Adrenal gland (tissue), 19 donors: ENCODE data around the gene SERP2. TPM values are rescaled to one million over a fixed set of nuclear protein-coding genes. Genes with fewer than 3 reads are reported as not detected.
"Not testable (repeated sequence)": the region's sequence is repeated elsewhere in the genome, so short reads cannot be mapped to it uniquely, and the experiment has no call there.

Experiments used
- DNase-seq, 7 donors: peaks; one replicate each; pipeline ENCODE4 v3.0.0-alpha.2; 2019 to 2020
- H3K27ac ChIP-seq, 5 donors: fragments of 200-600 bp; sonication (generic) in 4 of 5; 1 replicate in 3 of 5; 2 replicates in 2 of 5; pipeline versions ENCODE4 v1.5.1 to v1.8.0; 2016 to 2020; ENCODE audit warnings: mild to moderate bottlenecking in 1 of 5
- H3K27me3 ChIP-seq: fragments of 200-600 bp; 2 replicates; pipeline ENCODE4 v1.8.0; 2021
- H3K36me3 ChIP-seq, 2 donors: fragments of 200-600 bp; replicated peaks in 1 of 2; 1 replicate in 1 of 2; 2 replicates in 1 of 2; pipeline versions ENCODE4 v1.5.1 to v1.8.0; 2018 to 2022
- H3K4me1 ChIP-seq, 2 donors: fragments of 200-600 bp; replicated peaks in 1 of 2; 1 replicate in 1 of 2; 2 replicates in 1 of 2; pipeline versions ENCODE4 v1.5.1 to v1.8.0; 2018 to 2021
- H3K4me3 ChIP-seq, 4 donors: fragments of 200-600 bp; sonication (generic) in 3 of 4; one replicate each; pipeline ENCODE4 v1.5.1; 2016 to 2018
- H3K9me3 ChIP-seq, 3 donors: fragments of 200-600 bp; sonication (generic) in 1 of 3; replicated peaks in 1 of 3; 1 replicate in 2 of 3; 2 replicates in 1 of 3; pipeline versions ENCODE4 v1.5.1 to v1.8.0; 2016 to 2021
- CTCF ChIP-seq, 6 experiments: fragments of 450-650 bp in 4 of 6; fragments of 200-600 bp in 2 of 6; sonication (generic) in 1 of 6; IDR thresholded peaks; 1 replicate in 5 of 6; 2 replicates in 1 of 6; pipeline versions ENCODE4 v1.5.1 to v1.8.0; 2016 to 2021; ENCODE audit warnings: antibody characterized with exemption in 6 of 6, mild to moderate bottlenecking in 2 of 6, moderate library complexity in 1 of 6
- POLR2A ChIP-seq, 2 donors: fragments of 450-650 bp; IDR thresholded peaks; one replicate each; pipeline ENCODE4 v1.6.1; 2017; ENCODE audit warnings: antibody characterized with exemption in 2 of 2, mild to moderate bottlenecking in 2 of 2, moderate library complexity in 1 of 2
- WGBS, 4 donors: extraction: QIAGEN DNeasy Blood & Tissue Kit in 2 of 4; methylation state at CpG; one replicate each; pipeline versions ENCODE4 v1.1.5 to v1.1.7; 2013 to 2017; 5-methylcytosine and 5-hydroxymethylcytosine counted together
- intact Hi-C, 2 donors: fragments of 100-400 bp; cut with DNase I; formaldehyde crosslinking; loops; one replicate each; pipeline versions ENCODE4 v1.14.1 to v1.15.0; 2022 to 2023
- long read RNA-seq, 10 donors: library from polyadenylated mRNA in 3 of 10; unstranded in 2 of 10; stranded (forward) in 1 of 10; transcript quantifications; one replicate each; pipeline ENCODE4 v2.0.0 and lab custom pipeline, GENCODE V29; 2021 to 2026
- polyA plus RNA-seq, 3 donors: library from polyadenylated mRNA; stranded (reverse); fragments of 200-250 nt in 2 of 3; fragments of 350-450 nt in 1 of 3; fragmentation: Illumina TruSeq in 1 of 3; extraction: RNeasy Lipid Tissue Mini Kit (QIAGEN cat#74804) in 1 of 3; gene quantifications; one replicate each; pipeline ENCODE4 v1.2.3, GENCODE V29; 2013 to 2014
- total RNA-seq, 9 donors: library from RNA; depleted of rRNA in 4 of 9; stranded (reverse); fragments of >200 nt in 4 of 9; fragments of 120-200 nt in 1 of 9; fragmentation: NEBNext Ultra II Directional in 1 of 9; extraction: Animal tissue kit (Norgen Biotek cat#: 25700) in 1 of 9; gene quantifications; one replicate each; pipeline versions ENCODE4 v1.1.0 to v1.2.4, GENCODE V29; 2013 to 2023
- donor health status: healthy with polysubstance abuse.
- donor health status: Bipolar disorder and iron deficiency.
- donor health status: DM: yes; HTN: yes; CAD: no.
- donor health status: DM: no; HTN: no; CAD: no.
- donor health status: DM: no; HTN: no; CAD: no.
- donor health status: DM: yes; HTN: yes; CAD: no.

SERP2 gene
- total RNA-seq (10 to 100 TPM in 1 of 9 donors, 1 to 10 TPM in 8; 2.6 to 11.3 (median 4.0) TPM), polyA plus RNA-seq (1 to 10 TPM; 4.4 to 8.8 (median 7.4) TPM)
- long read RNA-seq, donor 1, partial matches to known transcripts: 0 of 3 reads
- long read RNA-seq, donor 1, other reads (novel, unspliced or antisense): 0 of 3 reads
- long read RNA-seq, donor 2, partial matches to known transcripts: 0 of 2 reads
- long read RNA-seq, donor 2, other reads (novel, unspliced or antisense): 0 of 2 reads
- long read RNA-seq, donor 3, partial matches to known transcripts: 0 of 3 reads
- long read RNA-seq, donor 3, other reads (novel, unspliced or antisense): 0 of 3 reads
- long read RNA-seq, donor 4: 0 reads
- long read RNA-seq, donor 5, transcript SERP2-203 (4 exons, 962 nt): major isoform, 5 of 6 reads
- long read RNA-seq, donor 5, partial matches to known transcripts: 1 of 6 reads
- long read RNA-seq, donor 5, other reads (novel, unspliced or antisense): 0 of 6 reads
- long read RNA-seq, donor 6, partial matches to known transcripts: 1 of 2 reads
- long read RNA-seq, donor 6, other reads (novel, unspliced or antisense): 1 of 2 reads
- long read RNA-seq, donor 7: 0 reads
- long read RNA-seq, donor 8, partial matches to known transcripts: 0 of 4 reads
- long read RNA-seq, donor 8, other reads (novel, unspliced or antisense): 0 of 4 reads
- long read RNA-seq, donor 9, partial matches to known transcripts: 0 of 4 reads
- long read RNA-seq, donor 9, other reads (novel, unspliced or antisense): 0 of 4 reads
- long read RNA-seq, donor 10, partial matches to known transcripts: 0 of 1 reads
- long read RNA-seq, donor 10, other reads (novel, unspliced or antisense): 0 of 1 reads

- Histone ChIP-seq H3K4me1 (no peaks in the 10 kb centered on the region), H3K27me3 (no peaks in the 10 kb centered on the region), H3K27ac (peak within 1 kb of the TSS in 2 of 5 donors; percentile 51 to 71), H3K9me3 (no peaks in the 10 kb centered on the region), H3K36me3 (no peaks in the 10 kb centered on the region), H3K4me3 (peak within 1 kb of the TSS in 2 of 4 donors; percentile 17 to 70)
- peak in 6 of 7 donors; percentile 16 to 59 (median 40) for DNase-seq
- intact Hi-C loops: no loop called here
- WGBS, 4 donors: 0 to 10% (median 1%) methylated on average over 11 to 82 of the region's 83 CpGs
- peak in 1 of 2 donors; percentile 3 for TF ChIP-seq POLR2A (IDR thresholded peaks at IDR 0.05)
- TF ChIP-seq CTCF (IDR thresholded peaks at IDR 0.05): peak in 1 of 6 experiments; percentile 7
Observed at GRCh38 chr13:44373601-44374347, at the start of gene SERP2. Gene SERP2, plus strand, starts transcription at chr13:44373824. Its CDS starts 202 bp downstream, at chr13:44374026.

- intact Hi-C loops: no loop called here
- WGBS, 4 donors: 70 to 91% (median 85%) methylated on average over 2 of the region's 2 CpGs
- H3K27me3 ChIP-seq: no peaks in the 10 kb centered on the region
Observed at GRCh38 chr13:44326961-44327360, 46.7 kb upstream of the SERP2 start.

GRCh38 chr13:44329041-44329440 is 44.6 kb upstream of the SERP2 start:
- H3K36me3 ChIP-seq, H3K9me3 ChIP-seq, intact Hi-C loops, H3K4me3 ChIP-seq, DNase-seq, H3K4me1 ChIP-seq, H3K27ac ChIP-seq, H3K27me3 ChIP-seq: not testable (repeated sequence)

More at GRCh38 chr13:44326961-44327360, 46.7 kb upstream of the SERP2 start:
- Histone ChIP-seq H3K36me3 (no peaks in the 10 kb centered on the region), H3K9me3 (no peaks in the 10 kb centered on the region), H3K4me1 (no peaks in the 10 kb centered on the region), H3K4me3 (no peak overlapping the region), H3K27ac (no peak overlapping the region)
- no peak for TF ChIP-seq CTCF (IDR thresholded peaks at IDR 0.05)
- TF ChIP-seq POLR2A (IDR thresholded peaks at IDR 0.05): no peak
- DNase-seq: no peak

GRCh38 chr13:44329909-44330545 is 43.6 kb upstream of the SERP2 start:
- 90 to 93% (median 92%) methylated on average over 8 to 10 of the region's 10 CpGs for WGBS, 4 donors
- no peak for DNase-seq
- intact Hi-C loops: no loop called here

More at GRCh38 chr13:44329909-44330545, 43.6 kb upstream of the SERP2 start:
- Histone ChIP-seq H3K27me3 (no peaks in the 10 kb centered on the region), H3K27ac (no peak overlapping the region), H3K36me3 (no peaks in the 10 kb centered on the region), H3K4me1 (no peaks in the 10 kb centered on the region), H3K4me3 (no peak overlapping the region), H3K9me3 (no peaks in the 10 kb centered on the region)
- TF ChIP-seq CTCF (IDR thresholded peaks at IDR 0.05) (no peak), POLR2A (IDR thresholded peaks at IDR 0.05) (no peak)
